Mesothelial cell of epicardium (in vitro differentiated cells): ENCODE measurements around the gene HGFAC. TPM values are rescaled to one million over a fixed set of nuclear protein-coding genes. Genes with fewer than 3 reads are reported as not detected.

Experiments used
- DNase-seq, 2 experiments: peaks; one replicate each; pipeline ENCODE4 v3.0.0; 2021; ENCODE audit warnings: low spot score in 2 of 2; ENCODE audit not compliant: unreplicated experiment in 2 of 2
- H3K27ac Mint-ChIP-seq: 2 replicates; pipeline ENCODE4 v1.8.0; 2021; ENCODE audit warnings: mixed read lengths
- H3K27me3 Mint-ChIP-seq: 2 replicates; pipeline ENCODE4 v1.8.0; 2021; ENCODE audit warnings: low read depth, mixed read lengths
- H3K36me3 Mint-ChIP-seq: 2 replicates; pipeline ENCODE4 v1.8.0; 2021; ENCODE audit warnings: mixed read lengths
- H3K4me1 Mint-ChIP-seq: 2 replicates; pipeline ENCODE4 v1.8.0; 2021; ENCODE audit warnings: mixed read lengths
- H3K4me3 Mint-ChIP-seq: 2 replicates; pipeline ENCODE4 v1.8.0; 2021; ENCODE audit warnings: mild to moderate bottlenecking, moderate library complexity, mixed read lengths
- H3K9me3 Mint-ChIP-seq: 2 replicates; pipeline ENCODE4 v1.8.0; 2021; ENCODE audit warnings: mixed read lengths
- total RNA-seq: library from RNA; stranded (reverse); gene quantifications from 3 replicates; pipeline ENCODE4 v1.2.1, GENCODE V29; 2021
- TF ChIP-seq, protein P1 (sequence below): fragments of 200-600 bp; sonication (generic); IDR thresholded peaks from one replicate; pipeline ENCODE4 v1.5.0; 2021; ENCODE audit warnings: antibody characterized with exemption; ENCODE audit not compliant: unreplicated experiment

HGFAC gene
- total RNA-seq: 1.9 to 2.5 TPM (median 2.0 TPM) in 3 replicates

DNA sequence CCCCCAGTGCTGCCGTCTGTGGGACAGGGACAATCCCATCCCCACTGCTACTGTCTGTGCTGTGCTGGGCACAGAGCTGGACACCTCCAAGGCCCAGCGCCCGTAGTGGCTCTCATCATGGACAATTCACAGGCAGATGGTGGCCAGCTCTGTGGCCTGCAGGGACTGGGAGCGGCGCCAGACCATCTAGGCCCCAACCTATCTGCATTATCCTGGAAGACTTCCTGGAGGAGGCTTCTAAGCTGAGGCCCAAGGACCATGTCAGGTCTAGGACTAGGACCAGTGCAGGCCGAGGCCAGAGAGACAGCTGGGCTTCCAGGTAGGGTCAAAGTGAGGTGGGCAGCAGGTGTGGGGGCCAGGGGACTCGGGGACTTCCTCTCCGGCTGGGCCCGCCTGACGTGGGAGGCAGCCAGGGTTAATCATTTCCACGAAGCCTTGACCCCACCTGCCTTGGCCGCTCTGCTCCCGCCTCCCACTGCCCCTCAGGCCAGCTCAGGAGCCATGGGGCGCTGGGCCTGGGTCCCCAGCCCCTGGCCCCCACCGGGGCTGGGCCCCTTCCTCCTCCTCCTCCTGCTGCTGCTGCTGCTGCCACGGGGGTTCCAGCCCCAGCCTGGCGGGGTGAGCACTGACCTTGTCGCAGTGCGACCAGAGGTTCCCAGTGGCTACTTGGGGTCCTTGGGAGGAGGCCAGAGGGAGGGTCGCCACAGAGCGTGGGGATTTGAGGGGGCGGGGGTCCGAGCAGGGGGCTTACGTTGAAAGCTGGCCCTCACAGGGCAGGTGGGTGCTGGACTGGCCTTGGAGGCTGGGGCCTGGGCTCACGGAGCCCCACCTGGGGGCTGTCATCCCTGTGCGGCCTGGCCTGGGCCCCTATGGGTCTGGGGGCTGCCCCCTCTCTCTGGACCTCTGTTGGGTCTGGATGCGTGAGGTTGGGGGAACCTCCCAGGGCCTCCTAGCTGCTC lies at the start of gene HGFAC:
Gene HGFAC, plus strand, starts transcription at position 468 of the 959 bp plus-strand sequence. Its CDS starts 34 bp downstream, at position 502.
- no peaks in the 10 kb centered on the region for H3K27me3 Mint-ChIP-seq
- TF ChIP-seq, protein P1, sequence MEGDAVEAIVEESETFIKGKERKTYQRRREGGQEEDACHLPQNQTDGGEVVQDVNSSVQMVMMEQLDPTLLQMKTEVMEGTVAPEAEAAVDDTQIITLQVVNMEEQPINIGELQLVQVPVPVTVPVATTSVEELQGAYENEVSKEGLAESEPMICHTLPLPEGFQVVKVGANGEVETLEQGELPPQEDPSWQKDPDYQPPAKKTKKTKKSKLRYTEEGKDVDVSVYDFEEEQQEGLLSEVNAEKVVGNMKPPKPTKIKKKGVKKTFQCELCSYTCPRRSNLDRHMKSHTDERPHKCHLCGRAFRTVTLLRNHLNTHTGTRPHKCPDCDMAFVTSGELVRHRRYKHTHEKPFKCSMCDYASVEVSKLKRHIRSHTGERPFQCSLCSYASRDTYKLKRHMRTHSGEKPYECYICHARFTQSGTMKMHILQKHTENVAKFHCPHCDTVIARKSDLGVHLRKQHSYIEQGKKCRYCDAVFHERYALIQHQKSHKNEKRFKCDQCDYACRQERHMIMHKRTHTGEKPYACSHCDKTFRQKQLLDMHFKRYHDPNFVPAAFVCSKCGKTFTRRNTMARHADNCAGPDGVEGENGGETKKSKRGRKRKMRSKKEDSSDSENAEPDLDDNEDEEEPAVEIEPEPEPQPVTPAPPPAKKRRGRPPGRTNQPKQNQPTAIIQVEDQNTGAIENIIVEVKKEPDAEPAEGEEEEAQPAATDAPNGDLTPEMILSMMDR: no peak
- H3K4me3 Mint-ChIP-seq: no peak within 1 kb of the TSS
- H3K36me3 Mint-ChIP-seq: no peaks in the 10 kb centered on the region
- no peak within 1 kb of the TSS for H3K27ac Mint-ChIP-seq
- H3K4me1 Mint-ChIP-seq: peaks cover 4% of the 10 kb centered on the region
- H3K9me3 Mint-ChIP-seq: no peaks in the 10 kb centered on the region
- no peak for DNase-seq

DNA sequence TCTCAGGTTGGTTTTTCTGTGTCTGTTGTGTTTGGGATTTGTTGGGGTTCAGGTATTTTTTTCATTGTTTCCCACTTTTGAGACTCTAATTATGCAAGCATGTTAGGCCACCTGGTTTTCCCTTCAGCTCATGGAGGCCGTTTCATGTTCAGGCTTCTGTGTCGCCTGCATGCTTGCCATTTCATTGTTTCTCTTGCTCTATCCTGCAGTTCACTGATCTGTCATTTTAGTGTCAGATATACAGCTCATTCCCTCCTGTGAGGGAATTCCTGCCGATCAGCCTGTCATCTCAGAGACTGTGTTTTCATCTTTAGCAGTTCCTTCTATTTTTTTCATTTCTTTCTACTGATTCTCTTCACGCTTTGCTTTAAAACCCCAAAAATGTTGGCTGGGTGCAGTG lies 49.4 kb upstream of the HGFAC start:
- Mint-ChIP-seq H3K4me1 (peaks cover 54% of the 10 kb centered on the region), H3K27me3 (no peaks in the 10 kb centered on the region), H3K4me3 (no peak overlapping the region), H3K27ac (peak overlapping the region; percentile 32), H3K36me3 (peaks cover 16% of the 10 kb centered on the region), H3K9me3 (peaks cover 14% of the 10 kb centered on the region)
- TF ChIP-seq, protein P1: no peak
- DNase-seq: no peak

DNA sequence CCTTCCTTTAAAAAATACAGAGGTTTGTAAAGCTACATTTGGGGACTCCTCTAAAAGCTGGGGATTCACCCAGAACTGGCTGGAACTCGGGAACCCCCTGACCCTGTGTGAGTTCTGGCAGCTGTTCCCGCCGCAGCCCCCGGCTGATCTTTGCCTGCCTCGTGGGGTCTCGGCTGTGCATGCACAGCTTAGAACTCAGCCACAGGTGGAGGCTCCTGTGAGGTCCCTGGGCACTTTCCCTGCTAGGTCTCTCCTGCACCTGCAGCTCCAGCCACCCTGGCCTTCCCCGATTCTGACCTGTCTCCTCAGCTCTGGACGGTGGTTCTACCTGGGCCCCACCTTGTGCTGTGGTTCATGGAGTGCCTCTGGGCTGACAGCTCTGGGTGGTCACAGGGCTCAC lies 48.6 kb upstream of the HGFAC start:
- Mint-ChIP-seq H3K4me1 (peaks cover 45% of the 10 kb centered on the region), H3K4me3 (no peak overlapping the region), H3K36me3 (peaks cover 20% of the 10 kb centered on the region), H3K9me3 (peaks cover 18% of the 10 kb centered on the region), H3K27ac (no peak overlapping the region), H3K27me3 (no peaks in the 10 kb centered on the region)
- DNase-seq: no peak
- TF ChIP-seq, protein P1: no peak

DNA sequence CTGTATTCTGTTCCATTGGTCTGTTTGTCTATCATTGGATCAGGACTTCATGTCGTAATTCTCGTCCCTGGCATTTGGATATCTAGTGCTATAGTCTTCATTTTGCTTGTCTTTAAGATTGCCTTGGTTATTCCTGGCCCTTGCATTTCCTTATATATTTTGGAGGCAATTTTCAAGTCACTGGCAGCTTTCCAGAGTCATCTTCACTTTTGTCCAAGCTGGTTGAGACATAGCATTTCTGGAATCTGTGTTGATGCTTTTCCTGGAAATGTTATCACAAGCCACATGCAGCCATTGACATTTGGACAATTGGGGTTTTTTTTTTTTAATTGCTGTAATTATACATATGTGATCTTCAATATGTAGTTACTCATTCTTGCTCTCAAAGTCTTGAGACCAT lies 45.2 kb upstream of the HGFAC start:
- Mint-ChIP-seq H3K9me3 (peaks cover 29% of the 10 kb centered on the region), H3K27ac (no peak overlapping the region), H3K4me1 (peaks cover 18% of the 10 kb centered on the region), H3K36me3 (peaks cover 37% of the 10 kb centered on the region), H3K4me3 (no peak overlapping the region), H3K27me3 (no peaks in the 10 kb centered on the region)
- DNase-seq: no peak
- TF ChIP-seq, protein P1: no peak

DNA sequence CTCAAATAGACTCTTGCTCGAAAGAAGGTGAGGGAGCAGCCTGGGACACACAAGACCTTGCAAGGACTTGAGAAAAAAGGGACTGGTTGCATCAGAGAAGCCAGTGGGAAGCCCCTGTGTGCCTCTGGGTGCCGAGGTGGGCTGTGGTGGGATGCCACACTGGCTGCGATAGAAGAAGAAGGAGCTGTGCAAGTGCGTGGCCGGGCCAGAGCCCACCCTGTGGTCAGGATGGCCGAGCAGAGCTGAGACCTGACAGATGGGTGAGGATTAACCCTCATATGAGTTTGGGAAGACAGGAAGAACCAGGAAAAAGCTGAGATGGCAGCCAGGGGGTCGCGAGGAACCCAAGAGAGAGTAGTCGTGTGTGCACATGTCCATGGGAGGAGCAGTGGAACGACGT lies 44.6 kb upstream of the HGFAC start:
- H3K27ac Mint-ChIP-seq: no peak overlapping the region
- no peak for DNase-seq
- peaks cover 14% of the 10 kb centered on the region for H3K4me1 Mint-ChIP-seq
- TF ChIP-seq, protein P1: no peak
- H3K9me3 Mint-ChIP-seq: peaks cover 29% of the 10 kb centered on the region
- H3K4me3 Mint-ChIP-seq: no peak overlapping the region
- H3K27me3 Mint-ChIP-seq: no peaks in the 10 kb centered on the region
- H3K36me3 Mint-ChIP-seq: peaks cover 38% of the 10 kb centered on the region
